ENCODE measurements around the gene MGST2. TPM values are rescaled to one million over a fixed set of nuclear protein-coding genes. Genes with fewer than 3 reads are reported as not detected.

The MGST2 gene
- total and polyA plus RNA-seq, 2 donors from 2014 or later: 62.8 to 168 TPM

- Histone ChIP-seq H3K27ac (ENCODE audit: low read depth in 2 of 2, low read length in 2 of 2) (no peak overlapping the region), H3K9ac (ENCODE audit: low read length in 3 of 3) (no peak overlapping the region), H3K36me3 (ENCODE audit: control insufficient read depth in 2 of 3, insufficient read depth in 3 of 3, low read length in 3 of 3) (no peaks in the 10 kb centered on the region), H3K4me1 (ENCODE audit: control insufficient read depth in 2 of 3, insufficient read depth in 2 of 3, low read depth in 1 of 3, low read length in 3 of 3) (peaks cover 2 to 10% (median 8%) of the 10 kb centered on the region in 3 donors), H3K4me3 (ENCODE audit: low read length in 3 of 3) (no peak overlapping the region), H3K27me3 (ENCODE audit: control insufficient read depth, insufficient read depth, low read length) (no peaks in the 10 kb centered on the region), H3K9me3 (ENCODE audit: control insufficient read depth in 2 of 3, insufficient read depth in 1 of 3, low read length in 3 of 3) (no peaks in the 10 kb centered on the region)
- DNase-seq (no peak), FAIRE-seq (no peak)
- intact Hi-C loops (cut with DNase I): no loop called here
- TF ChIP-seq CTCF (IDR thresholded peaks at IDR 0.05; ENCODE audit: borderline replicate concordance, extremely low read depth, insufficient read depth): no peak
Measured at GRCh38 chr4:139625093-139625455, 40.5 kb upstream of the MGST2 start.

- Histone ChIP-seq H3K36me3 (ENCODE audit: control insufficient read depth in 2 of 3, insufficient read depth in 3 of 3, low read length in 3 of 3) (no peaks in the 10 kb centered on the region), H3K9me3 (ENCODE audit: control insufficient read depth in 2 of 3, insufficient read depth in 1 of 3, low read length in 3 of 3) (no peaks in the 10 kb centered on the region), H3K9ac (ENCODE audit: low read length in 3 of 3) (no peak overlapping the region), H3K27me3 (ENCODE audit: control insufficient read depth, insufficient read depth, low read length) (no peaks in the 10 kb centered on the region), H3K27ac (ENCODE audit: low read depth in 2 of 2, low read length in 2 of 2) (no peak overlapping the region), H3K4me3 (ENCODE audit: low read length in 3 of 3) (no peak overlapping the region), H3K4me1 (ENCODE audit: control insufficient read depth in 2 of 3, insufficient read depth in 2 of 3, low read depth in 1 of 3, low read length in 3 of 3) (peaks cover 4 to 10% (median 8%) of the 10 kb centered on the region in 3 donors)
- no peak for DNase-seq
- FAIRE-seq: no peak
- intact Hi-C loops (cut with DNase I): no loop called here
- no peak for TF ChIP-seq CTCF (IDR thresholded peaks at IDR 0.05; ENCODE audit: borderline replicate concordance, extremely low read depth, insufficient read depth)
Measured at GRCh38 chr4:139625482-139625881, 40.1 kb upstream of the MGST2 start.

DNA sequence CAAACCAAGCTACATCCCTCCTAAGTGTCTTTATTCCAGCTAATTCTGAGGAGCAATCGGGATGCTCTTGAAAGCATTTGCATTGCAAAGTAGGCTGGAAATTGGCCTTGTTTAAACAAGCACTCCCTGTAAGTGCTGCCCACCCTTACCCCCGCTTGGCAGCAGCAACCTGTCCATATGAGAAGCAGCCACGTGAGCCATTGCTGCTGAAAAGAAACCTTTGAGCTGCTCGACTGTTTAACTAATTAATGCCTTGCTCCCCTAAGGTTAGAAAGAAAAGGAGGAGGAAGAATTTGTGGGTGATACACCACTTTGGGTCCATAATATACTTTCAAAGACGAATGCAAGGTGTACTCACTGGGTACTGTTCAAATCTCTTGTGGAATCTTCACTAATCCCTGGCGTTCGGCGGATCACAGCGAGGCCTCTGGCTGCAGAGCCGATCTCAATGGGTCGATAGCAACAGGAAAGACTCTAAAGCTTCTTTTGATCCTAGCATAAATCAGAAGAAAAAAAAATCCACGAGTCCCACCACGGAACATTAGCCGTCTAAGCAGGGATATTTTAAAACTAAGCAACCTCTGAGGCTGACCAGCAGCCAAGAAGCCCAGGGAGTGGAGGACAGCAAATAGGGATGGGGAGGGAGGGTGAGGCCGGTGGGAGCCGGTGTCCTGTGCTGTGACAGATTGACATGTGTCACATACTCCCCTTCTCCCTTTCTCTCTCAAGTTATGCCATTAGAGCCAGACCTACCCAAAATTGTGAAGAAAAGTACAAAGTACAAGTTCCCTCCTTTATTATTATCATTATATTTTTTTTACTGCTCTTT is 37.2 kb upstream of the MGST2 start:
- Histone ChIP-seq H3K4me3 (ENCODE audit: low read length in 3 of 3) (no peak overlapping the region), H3K36me3 (ENCODE audit: control insufficient read depth in 2 of 3, insufficient read depth in 3 of 3, low read length in 3 of 3) (no peaks in the 10 kb centered on the region), H3K27ac (ENCODE audit: low read depth in 2 of 2, low read length in 2 of 2) (no peak overlapping the region), H3K27me3 (ENCODE audit: control insufficient read depth, insufficient read depth, low read length) (no peaks in the 10 kb centered on the region), H3K9me3 (ENCODE audit: control insufficient read depth in 2 of 3, insufficient read depth in 1 of 3, low read length in 3 of 3) (no peaks in the 10 kb centered on the region), H3K9ac (ENCODE audit: low read length in 3 of 3) (no peak overlapping the region), H3K4me1 (ENCODE audit: control insufficient read depth in 2 of 3, insufficient read depth in 2 of 3, low read depth in 1 of 3, low read length in 3 of 3) (peaks cover 4 to 23% (median 14%) of the 10 kb centered on the region in 3 donors)
- intact Hi-C loops (cut with DNase I): no loop called here
- FAIRE-seq: no peak
- peak in 3 of 5 donors; percentile 48 to 78 (median 59) for DNase-seq
- no peak for TF ChIP-seq CTCF (IDR thresholded peaks at IDR 0.05; ENCODE audit: borderline replicate concordance, extremely low read depth, insufficient read depth)
